Right lobe of liver (tissue), 6 donors: ENCODE measurements around the gene SPEF2. TPM values are rescaled to one million over a fixed set of nuclear protein-coding genes. Genes with fewer than 3 reads are reported as not detected.

ENCODE experiments used
- ATAC-seq, 4 donors: fragments of 200-7000 bp; cut with Tn5 transposase; one replicate each; pipeline ENCODE4 v1.9.1; 2020; ENCODE audit warnings: mild to moderate bottlenecking in 4 of 4, moderate library complexity in 4 of 4
- DNase-seq, 3 donors: peaks; one replicate each; pipeline ENCODE4 v3.0.0-alpha.2; 2020
- H3K27ac ChIP-seq, 3 donors: fragments of 200-600 bp; one replicate each; pipeline ENCODE4 v1.8.0; 2022
- H3K27me3 ChIP-seq, 2 donors: fragments of 200-600 bp; one replicate each; pipeline ENCODE4 v1.8.0; 2022
- H3K36me3 ChIP-seq, 4 donors: fragments of 200-600 bp; sonication (generic) in 1 of 4; one replicate each; pipeline versions ENCODE4 v1.5.1 to v1.8.0; 2017 to 2022; ENCODE audit warnings: control low read depth in 1 of 4
- H3K4me1 ChIP-seq, 4 donors: fragments of 200-600 bp; sonication (generic) in 1 of 4; one replicate each; pipeline versions ENCODE4 v1.5.1 to v1.8.0; 2017 to 2022; ENCODE audit warnings: control low read depth in 1 of 4
- H3K4me3 ChIP-seq, 3 donors: fragments of 200-600 bp; one replicate each; pipeline ENCODE4 v1.8.0; 2022
- H3K9me3 ChIP-seq, 4 donors: fragments of 200-600 bp; sonication (generic) in 1 of 4; one replicate each; pipeline versions ENCODE4 v1.5.1 to v1.8.0; 2017 to 2022; ENCODE audit warnings: control low read depth in 1 of 4
- CTCF ChIP-seq, 4 donors: fragments of 200-600 bp in 3 of 4; fragments of 450-650 bp in 1 of 4; IDR thresholded peaks; one replicate each; pipeline versions ENCODE4 v1.5.1 to v1.8.0; 2016 to 2022; ENCODE audit warnings: antibody characterized with exemption in 4 of 4, mild to moderate bottlenecking in 2 of 4
- POLR2A ChIP-seq: fragments of 450-650 bp; IDR thresholded peaks from one replicate; pipeline ENCODE4 v1.6.1; 2017; ENCODE audit warnings: antibody characterized with exemption, mild to moderate bottlenecking
- WGBS: methylation state at CpG from one replicate; pipeline ENCODE4 v1.1.6; 2018; ENCODE audit warnings: low coverage, low lambda C conversion rate; ENCODE audit not compliant: insufficient coverage; ENCODE audit errors: missing lambda C conversion rate; 5-methylcytosine and 5-hydroxymethylcytosine counted together
- intact Hi-C, 2 donors: fragments of 100-400 bp; cut with DNase I; formaldehyde crosslinking; loops; one replicate each; pipeline versions ENCODE4 v1.11.2 to v1.14.1; 2022
- total RNA-seq, 6 experiments: library from RNA; depleted of rRNA in 2 of 6; stranded (reverse); fragments of >200 nt in 2 of 6; fragmentation: NEBNext Ultra II Directional in 3 of 6; extraction: Animal tissue kit (Norgen Biotek cat#: 25700) in 3 of 6; gene quantifications; one replicate each; pipeline versions ENCODE4 v1.1.0 to v1.2.4, GENCODE V29; 2016 to 2023
- donor health status: DM: no; HTN: yes; CAD: no.
- donor health status: DM: no; HTN: no; CAD: no.
- donor health status: DM: no; HTN: no; CAD: no.
- donor health status: DM: no; HTN: yes; CAD: no.
- donor health status: DM: no; HTN: yes; CAD: no.

The SPEF2 gene
- total RNA-seq, 6 experiments from 2014 or later, result 0.74 to 3.3 (median 2.0) TPM

- TF ChIP-seq CTCF (IDR thresholded peaks at IDR 0.05) (no peak), POLR2A (no peak)
- Histone ChIP-seq H3K9me3 (no peaks in the 10 kb centered on the region), H3K4me3 (no peak overlapping the region), H3K4me1 (no peaks in the 10 kb centered on the region), H3K27me3 (no peaks in the 10 kb centered on the region), H3K27ac (no peak overlapping the region), H3K36me3 (no peaks in the 10 kb centered on the region)
- intact Hi-C loops, result no loop called here
- ATAC-seq (no peak), DNase-seq (no peak)
- WGBS, result 80% methylated on average over 1 of the region's 1 CpG
Measured at GRCh38 chr5:35647128-35647527, 29.5 kb downstream of the SPEF2 start.

GRCh38 chr5:35647712-35648111, 30.0 kb downstream of the SPEF2 start:
- no peaks in the 10 kb centered on the region for H3K9me3 ChIP-seq
- TF ChIP-seq CTCF (IDR thresholded peaks at IDR 0.05), result no peak
- no peak for TF ChIP-seq POLR2A
- no peak overlapping the region for H3K4me3 ChIP-seq
- no peak overlapping the region for H3K27ac ChIP-seq
- H3K4me1 ChIP-seq, result no peaks in the 10 kb centered on the region
- DNase-seq (no peak), ATAC-seq (no peak)
- H3K27me3 ChIP-seq, result no peaks in the 10 kb centered on the region
- H3K36me3 ChIP-seq, result no peaks in the 10 kb centered on the region
- intact Hi-C loops, result no loop called here
- WGBS, result 89% methylated on average over 1 of the region's 1 CpG

GRCh38 chr5:35651002-35651756, 33.5 kb downstream of the SPEF2 start:
- Histone ChIP-seq H3K9me3 (no peaks in the 10 kb centered on the region), H3K4me1 (no peaks in the 10 kb centered on the region), H3K27me3 (no peaks in the 10 kb centered on the region), H3K4me3 (no peak overlapping the region), H3K27ac (no peak overlapping the region), H3K36me3 (no peaks in the 10 kb centered on the region)
- DNase-seq, result peak in 2 of 3 donors; percentile 26 to 50
- peak; percentile 85 to 93 (median 92) for ATAC-seq
- intact Hi-C loops, result loop anchor here in 1 of 2 donors (10.0 kb wide), 1 partner anchor 274 kb away; no protein-coding TSS in a partner anchor
- TF ChIP-seq POLR2A (no peak), CTCF (IDR thresholded peaks at IDR 0.05) (peak; percentile 56 to 66 (median 64))
- 17% methylated on average over 4 of the region's 4 CpGs for WGBS

- no peak for DNase-seq
- Histone ChIP-seq H3K9me3 (no peaks in the 10 kb centered on the region), H3K27ac (no peak overlapping the region), H3K27me3 (no peaks in the 10 kb centered on the region), H3K4me1 (no peaks in the 10 kb centered on the region), H3K36me3 (no peaks in the 10 kb centered on the region), H3K4me3 (no peak overlapping the region)
- intact Hi-C loops, result loop anchor here in 1 of 2 donors (10.0 kb wide), 1 partner anchor 268 kb away; no protein-coding TSS in a partner anchor
- TF ChIP-seq POLR2A (no peak), CTCF (IDR thresholded peaks at IDR 0.05) (no peak)
- ATAC-seq, result no peak
Measured at GRCh38 chr5:35656721-35657120, 39.1 kb downstream of the SPEF2 start.
